ENCODE results near the gene GPR85.
A peak's percentile ranks its signal among the peaks of the same experiment; 100 is the strongest.
"Not testable (repeated sequence)": the region's sequence is repeated elsewhere in the genome, so short reads cannot be mapped to it uniquely, and the experiment has no call there.

The GPR85 gene, protein sequence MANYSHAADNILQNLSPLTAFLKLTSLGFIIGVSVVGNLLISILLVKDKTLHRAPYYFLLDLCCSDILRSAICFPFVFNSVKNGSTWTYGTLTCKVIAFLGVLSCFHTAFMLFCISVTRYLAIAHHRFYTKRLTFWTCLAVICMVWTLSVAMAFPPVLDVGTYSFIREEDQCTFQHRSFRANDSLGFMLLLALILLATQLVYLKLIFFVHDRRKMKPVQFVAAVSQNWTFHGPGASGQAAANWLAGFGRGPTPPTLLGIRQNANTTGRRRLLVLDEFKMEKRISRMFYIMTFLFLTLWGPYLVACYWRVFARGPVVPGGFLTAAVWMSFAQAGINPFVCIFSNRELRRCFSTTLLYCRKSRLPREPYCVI

DNA sequence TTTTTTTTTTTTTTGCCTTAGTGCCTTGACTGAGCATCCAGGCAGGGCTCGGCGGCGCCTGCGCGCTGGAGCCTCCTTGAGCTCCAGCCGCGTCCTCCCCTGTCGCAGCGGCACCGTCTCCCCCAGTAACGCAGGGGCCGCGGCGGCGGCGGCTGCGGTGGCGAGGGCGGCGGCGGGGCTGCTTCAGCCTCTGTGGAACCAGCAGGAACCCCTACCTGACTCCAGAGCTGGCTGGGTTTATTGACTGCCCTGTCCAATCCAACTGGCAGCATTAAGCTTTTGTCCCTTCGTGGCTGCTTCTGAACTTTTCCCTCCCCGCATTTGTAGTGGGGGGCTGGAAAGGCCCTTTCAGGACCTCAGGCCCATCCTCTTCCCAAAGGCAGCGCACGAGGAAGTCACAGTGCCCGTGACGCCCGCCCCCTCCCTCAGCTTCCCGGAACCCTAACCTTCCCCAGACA is at the start of gene GPR85:
TSS of gene GPR85 (minus strand) at position 397 of the 458 bp plus-strand sequence. CDS start 2,106 bp downstream, outside the sequence.
- DNase-seq (ENCODE audit: low read depth in 2 of 2): peak in 1 of 2 donors; percentile 21

DNA sequence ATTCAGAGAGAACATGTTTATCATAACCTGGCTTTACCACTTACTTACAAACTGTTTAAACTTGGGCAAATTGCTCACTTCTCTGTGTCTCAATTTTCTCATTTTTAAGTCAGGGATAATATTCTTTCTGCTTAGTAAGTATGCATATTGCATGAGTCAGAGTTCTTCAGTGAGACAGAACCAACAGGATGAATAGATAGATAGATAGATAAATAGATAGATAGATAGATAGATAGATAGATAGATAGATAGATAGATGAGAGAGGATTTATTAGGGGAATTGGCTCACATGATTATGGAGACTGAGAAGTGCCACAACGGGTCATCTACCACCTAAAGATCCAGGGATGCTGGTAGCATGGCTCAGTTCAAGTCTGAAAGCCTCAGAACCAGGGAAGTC is 47.4 kb upstream of the GPR85 start:
- DNase-seq (ENCODE audit: low read depth in 2 of 2): no peak

DNA sequence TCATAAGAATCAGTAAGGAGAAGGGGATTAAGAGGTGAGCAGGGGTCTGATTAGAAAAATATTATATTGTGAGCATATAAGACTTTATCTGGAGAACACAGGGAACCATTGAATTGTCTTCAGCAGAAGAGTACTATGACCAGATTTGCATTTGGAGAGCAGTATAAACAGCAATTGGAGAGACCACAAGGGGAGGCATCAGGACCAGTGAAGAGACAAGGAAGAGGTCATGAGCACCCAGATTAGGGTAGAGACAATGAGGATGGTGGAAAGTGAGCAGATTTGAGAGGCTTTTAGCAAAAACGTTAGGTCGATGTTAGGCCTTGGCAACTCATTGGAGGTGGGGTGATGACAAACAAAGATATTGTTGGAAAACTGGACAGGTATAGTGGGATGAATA is 44.7 kb upstream of the GPR85 start:
- DNase-seq (ENCODE audit: low read depth in 2 of 2): no peak

DNA sequence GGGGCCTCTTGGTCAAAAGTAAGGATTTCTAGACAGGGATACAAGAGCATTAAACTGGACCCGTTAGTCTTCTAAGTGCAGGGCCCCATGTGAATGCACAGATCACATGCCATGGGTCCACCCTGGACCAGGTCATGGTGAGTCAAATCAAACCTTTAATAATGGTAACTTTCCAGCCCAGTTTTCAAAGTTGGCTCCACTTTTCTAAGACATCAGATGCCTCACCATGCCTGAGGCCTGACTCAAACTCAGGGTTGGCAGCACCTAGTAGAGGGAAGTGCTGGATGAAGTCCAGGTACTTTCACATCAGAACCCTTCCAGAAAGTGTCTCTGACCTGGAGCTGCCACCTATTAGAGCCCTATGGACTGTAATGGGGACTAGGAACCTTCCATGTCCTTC is 41.4 kb upstream of the GPR85 start:
- no peak for DNase-seq (ENCODE audit: low read depth in 2 of 2)

DNA sequence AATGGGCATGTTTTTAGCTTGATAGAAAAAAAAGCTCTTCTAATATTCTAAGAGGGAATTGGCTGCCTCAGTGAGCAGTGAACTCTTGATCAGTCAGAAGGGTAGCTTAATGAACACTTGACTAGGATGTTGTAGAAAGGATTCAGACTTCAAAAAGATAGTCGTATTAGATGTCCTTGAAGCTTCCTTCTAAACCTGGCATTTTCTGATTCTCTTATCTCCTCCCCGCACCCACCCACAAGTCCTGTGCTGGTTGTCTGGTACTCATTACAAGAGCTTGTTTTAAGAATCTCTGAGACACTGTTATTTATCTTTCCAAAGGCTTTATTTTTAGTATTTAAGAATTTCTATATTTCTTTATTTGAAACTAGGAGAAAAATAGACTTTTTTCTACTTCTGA is 39.1 kb upstream of the GPR85 start:
- no peak for DNase-seq (ENCODE audit: low read depth in 2 of 2)

DNA sequence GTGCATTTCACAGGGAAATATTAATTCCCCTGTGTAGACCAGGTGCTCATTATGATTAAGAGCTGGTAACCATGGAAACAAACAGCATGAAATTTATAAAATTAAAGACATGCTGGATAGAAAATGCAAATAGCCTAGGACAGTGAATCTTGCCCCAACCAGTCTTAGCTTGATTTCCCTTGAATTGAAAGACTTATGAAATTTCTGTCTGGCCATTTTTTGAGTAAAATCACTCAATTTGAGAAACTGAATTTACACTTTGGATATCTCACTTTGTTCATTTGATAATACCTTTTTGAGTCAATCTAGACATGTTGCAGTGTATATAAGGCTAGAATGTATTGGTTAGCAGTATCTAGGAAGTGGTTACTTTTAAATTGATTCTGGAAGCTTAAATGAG is 36.1 kb upstream of the GPR85 start:
- no peak for DNase-seq (ENCODE audit: low read depth in 2 of 2)

DNA sequence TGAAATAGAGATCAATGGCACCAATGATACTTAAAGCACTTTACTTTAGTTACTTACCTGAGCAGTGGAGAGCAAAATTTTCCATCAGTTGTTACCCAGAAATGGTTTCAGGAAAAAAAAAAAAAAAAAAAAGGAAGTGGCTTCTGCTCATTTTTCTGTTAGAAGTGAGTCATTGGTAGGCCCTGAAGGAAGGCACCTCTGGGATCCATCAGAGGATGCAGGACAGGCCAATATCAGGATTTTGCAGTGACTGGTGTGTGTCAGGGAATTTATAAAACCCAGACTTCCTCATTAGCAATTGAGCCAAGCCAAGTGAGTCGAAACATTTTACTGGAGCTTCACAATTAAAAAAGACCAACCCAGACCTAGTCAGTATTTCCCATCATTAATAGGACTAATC is 34.0 kb upstream of the GPR85 start:
- no peak for DNase-seq (ENCODE audit: low read depth in 2 of 2)

DNA sequence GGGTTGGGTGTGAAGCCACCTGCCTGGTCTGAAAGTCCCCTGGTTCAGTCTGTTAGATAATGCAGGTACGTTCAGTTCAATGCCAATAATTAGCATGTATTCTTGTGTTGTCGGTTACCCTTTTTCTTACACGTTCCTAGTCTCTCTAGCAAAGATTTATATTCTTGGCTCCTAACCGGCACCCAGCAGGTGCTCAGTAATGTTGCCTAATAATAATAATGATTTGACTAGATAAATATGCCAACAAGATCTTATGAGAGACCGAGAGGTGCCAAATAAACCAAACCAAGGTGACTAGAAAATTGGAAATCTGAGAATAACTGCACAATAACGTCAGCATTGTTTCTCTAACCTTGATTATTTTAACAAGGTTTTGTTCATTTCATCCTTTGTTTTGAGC is 32.8 kb upstream of the GPR85 start:
- no peak for DNase-seq (ENCODE audit: low read depth in 2 of 2)

DNA sequence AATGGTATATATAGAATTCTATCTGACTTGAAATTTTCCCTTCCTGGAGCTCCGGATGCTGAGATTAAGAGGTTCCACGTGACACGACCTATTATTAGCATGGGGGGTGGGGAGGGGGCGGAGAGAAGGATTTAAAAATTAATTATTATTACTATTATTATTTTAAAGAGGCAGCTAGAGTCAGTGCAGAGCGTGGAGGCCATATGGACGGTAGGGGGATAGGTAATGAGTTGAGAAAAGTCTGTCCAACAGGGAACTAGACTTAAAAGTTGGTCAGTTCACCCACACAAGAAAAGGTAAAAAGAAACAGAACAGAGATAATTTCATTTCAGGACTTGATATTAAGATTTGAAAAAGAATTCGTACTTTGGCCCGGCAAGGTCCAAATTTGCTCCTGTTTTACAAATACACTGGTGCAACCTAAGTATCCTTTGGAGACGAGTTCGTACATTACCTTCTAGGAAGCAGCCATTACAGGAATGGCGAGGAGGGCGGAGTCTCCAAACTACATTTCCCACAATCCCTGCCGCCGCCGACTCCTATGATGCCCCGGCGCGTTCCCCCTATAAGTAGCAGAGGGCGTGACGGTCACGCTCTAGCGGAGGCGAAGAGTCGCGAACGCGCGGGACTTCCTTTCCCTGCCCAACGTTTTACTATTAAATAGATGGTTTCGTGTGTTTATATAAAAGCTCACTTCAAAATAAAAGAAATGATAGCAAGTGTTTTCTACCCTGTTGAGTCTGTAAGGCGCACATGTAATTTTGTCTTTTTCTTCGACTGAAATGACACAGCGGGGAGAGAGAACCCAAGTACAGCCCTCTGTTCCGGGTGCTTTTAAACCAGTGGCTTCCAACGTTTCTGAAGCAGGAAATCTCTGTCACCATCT is 31.7 kb upstream of the GPR85 start, which contains the start of gene SMIM30:
TSS of gene SMIM30 (minus strand) at position 481 of the 886 bp plus-strand sequence. CDS start 976 bp downstream, outside the sequence.
- DNase-seq (ENCODE audit: low read depth in 2 of 2): peak; percentile 80 to 84

DNA sequence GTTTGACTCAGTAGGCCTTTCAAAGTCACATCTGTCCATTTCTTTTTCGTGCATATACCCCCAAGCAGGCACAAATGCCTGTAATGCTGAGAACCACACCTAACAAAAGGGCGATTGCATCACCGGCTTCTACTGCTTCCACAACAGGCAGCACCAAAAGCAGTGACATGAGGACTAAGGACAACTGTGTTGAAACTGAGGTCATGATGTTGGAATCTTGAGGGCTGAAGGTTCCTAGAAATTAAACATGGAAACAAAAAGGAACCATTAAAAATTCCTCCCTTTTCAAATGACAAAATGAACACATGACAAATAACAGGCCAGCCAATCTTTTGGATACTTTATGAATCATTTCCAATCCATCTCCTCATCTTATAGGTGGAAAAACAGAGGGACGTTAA is 30.7 kb upstream of the GPR85 start:
- DNase-seq (ENCODE audit: low read depth in 2 of 2): not testable (repeated sequence)

DNA sequence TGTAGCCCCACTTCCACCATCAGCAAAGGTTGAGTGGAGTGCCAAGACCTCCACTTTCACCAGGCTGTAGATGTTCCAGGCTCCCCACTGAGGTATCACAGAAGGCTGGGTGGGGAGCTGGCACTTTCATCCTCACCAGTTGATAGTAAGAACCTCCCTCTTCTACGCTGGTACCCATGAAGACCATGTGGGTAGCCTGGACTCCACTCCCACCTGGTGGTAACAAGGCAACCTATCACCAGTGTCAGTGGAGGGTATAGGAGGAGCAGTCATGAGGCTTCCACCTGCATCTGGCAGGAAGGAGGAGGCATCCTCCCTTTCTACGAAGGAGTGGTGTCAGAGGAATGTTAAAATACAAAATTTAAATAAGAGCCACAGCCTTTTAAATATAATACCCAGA is 27.3 kb upstream of the GPR85 start:
- no peak for DNase-seq (ENCODE audit: low read depth in 2 of 2)

DNA sequence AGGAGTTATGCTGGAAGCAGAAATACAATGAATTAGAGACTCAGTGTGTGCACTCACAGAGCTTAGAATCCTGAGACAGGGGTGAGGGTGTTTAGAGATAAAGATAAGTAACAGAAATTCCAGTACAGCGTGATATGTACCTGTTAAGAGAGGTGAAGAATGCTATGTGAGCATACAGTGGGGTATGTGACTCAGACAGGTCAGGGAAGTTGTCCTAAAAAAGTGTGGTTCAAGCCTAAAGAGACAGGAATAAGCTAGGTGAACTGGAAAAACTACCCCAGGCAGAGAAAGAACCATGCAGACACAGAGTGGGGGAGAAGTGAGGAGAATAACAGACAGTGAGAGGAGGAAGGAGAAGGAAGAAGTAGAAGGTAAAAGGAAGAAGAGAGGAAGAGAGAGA is 23.1 kb upstream of the GPR85 start:
- DNase-seq (ENCODE audit: low read depth in 2 of 2): no peak

DNA sequence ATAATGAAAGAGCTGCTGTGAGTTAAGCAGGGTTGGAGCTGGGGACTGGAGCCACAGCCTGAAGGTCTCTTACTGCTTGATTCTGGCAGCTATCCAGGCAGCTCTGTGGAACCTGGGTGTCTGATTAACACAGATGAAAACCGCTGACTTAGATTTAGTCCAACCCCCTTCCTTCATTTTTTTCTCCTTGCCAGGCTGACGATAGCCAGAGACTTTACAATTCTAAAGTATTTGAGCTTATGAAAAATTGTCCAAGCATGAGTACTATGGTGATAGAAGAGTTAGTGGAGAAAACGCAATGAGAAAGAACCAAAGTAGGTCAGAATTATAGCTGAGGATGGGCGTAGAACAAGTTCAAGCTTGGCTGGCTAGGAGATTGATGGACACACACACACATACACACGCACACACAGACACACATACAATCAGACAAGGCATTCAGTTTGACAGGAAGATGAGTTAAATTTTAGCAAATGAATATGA is 13.5 kb upstream of the GPR85 start:
- DNase-seq (ENCODE audit: low read depth in 2 of 2): no peak

DNA sequence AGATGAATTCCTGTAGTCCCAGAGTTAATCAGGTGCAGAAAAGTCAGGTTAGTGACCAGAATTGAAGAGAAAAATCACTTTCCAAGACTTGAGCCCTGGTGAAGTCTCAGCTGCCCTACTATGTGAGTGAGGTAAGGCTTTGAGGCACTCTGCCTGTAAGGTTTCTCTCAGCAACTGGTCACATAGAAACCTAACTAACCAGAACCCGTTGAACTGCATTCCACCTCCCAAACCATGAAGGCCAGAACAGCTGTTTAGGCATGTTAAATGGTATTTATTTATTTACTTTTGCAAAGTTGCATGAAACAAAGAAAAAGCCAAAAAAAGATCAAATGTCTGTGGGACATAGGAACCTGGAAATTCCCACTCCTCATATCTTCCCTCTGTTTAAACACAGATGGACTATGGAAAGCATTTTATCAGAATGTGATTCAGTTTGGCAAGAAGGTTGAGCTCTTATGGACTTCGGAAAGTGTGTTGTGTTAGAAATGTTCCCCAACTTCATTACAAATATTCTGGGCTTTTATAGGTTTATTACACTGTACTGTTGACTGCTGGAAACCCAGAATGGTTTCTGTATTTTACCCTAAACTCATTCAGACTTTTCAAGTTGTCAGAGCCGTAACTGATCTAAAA is 12.8 kb upstream of the GPR85 start:
- no peak for DNase-seq (ENCODE audit: low read depth in 2 of 2)

DNA sequence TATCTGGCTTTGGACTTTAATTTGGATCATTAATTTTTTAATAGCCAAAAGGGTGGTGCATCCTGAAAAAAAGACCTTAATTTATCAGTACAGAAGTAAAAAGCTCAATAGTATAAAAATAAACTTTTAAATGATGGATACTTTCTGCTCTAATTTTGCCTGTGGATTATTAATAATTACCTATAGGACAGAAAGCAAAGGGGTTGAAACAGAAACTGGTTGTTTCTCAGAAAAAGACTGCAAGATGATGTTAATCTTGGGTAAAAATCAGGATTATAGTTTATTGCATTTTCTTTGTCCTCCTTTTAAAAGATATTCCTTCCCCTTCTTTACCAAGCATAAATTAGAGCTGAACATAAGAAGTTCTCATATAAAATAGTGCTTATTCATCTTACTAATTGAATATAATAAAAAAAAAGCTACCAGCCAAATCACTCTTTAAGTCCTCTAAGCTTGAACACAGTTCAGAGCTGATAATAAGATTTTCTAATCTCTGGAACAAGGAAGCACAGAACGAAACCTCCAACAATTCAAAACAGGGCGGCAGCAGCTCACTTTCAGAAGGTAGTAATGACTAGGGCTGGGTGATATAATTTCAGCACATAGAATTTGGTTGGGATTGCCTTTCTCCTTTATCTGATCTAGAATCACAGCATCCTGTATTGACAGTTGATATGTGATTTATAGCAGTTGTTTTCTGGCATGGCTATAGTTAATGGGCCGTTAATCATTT is 8.1 kb upstream of the GPR85 start:
- no peak for DNase-seq (ENCODE audit: low read depth in 2 of 2)

DNA sequence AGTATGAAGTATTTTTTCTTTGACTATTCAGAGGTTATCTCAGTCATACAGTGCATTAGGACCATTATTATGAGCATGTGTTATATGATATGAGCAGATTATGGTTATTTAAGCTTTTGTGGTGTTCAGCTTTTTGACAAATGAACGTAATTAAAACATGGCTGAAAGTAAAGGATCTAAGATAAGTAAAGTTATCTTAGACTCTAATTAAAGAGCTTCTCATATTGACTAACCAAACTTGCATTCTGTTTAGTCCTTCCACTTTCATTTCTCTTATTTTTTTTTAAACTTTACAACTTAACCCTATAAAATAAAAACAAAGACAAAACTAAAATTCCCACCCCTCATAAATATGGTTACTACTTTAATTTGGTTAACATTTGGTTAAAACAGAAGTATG is 6.9 kb upstream of the GPR85 start:
- DNase-seq (ENCODE audit: low read depth in 2 of 2): no peak

DNA sequence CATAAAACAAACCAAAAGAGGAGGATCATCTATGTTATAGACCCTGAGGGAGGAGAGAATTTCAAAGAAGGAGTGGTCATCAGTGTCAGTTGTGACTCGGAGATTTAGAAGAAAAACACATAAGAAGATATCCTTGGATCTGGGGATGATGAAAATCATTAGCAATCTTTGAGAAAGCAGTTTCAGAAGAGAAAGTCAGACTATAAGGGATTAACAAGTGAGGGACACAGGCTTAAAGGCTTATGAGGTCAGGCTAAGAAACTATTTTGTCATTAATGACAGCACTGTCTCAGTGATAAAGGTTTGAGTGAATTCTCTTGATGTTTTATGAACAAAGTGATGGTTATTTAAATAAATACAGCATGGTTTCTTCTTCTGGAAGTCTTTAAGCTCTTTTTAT is 6.1 kb upstream of the GPR85 start:
- DNase-seq (ENCODE audit: low read depth in 2 of 2): no peak

DNA sequence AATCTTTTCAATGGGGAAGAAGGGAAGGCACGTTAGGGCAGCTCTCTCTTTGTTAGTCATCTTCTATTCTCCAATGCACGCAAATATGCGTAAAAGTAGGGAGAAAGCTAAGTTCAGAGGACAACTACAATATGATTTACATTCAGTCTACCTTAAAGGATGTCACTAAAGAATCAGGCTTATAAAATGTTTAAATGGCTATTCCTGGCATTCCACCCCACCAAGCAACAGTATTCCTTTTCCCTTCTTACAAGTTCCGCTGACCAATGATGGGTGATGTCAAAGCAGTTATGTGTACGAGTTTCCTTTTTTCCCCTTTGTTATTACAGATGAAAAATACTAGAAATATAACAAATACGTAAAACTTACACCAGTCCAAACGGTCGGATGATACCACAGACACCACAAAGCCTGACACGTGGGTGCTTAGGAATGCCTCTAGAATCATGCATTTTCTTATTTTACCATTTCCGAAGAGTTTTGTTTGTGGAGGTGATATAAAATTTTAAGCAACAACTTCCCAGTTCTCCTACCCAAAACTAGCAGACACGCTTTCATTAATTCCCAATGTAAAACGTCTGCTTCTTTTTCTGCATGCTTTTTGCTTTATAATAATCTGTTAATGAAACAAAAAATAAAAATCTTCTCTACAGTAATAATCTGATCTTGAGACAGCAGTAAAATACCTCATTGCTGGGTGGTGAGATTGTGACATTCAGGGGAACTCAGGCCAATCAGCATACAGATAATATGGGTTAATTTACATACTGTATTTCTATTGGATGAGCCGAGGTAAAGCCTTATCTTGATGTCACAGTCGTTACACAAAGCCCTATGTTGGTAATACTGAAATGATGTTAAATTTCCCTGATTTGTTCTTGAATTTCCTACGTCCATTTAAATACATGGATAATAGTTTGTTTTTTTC is 708 bp upstream of the GPR85 start:
- DNase-seq (ENCODE audit: low read depth in 2 of 2): no peak

DNA sequence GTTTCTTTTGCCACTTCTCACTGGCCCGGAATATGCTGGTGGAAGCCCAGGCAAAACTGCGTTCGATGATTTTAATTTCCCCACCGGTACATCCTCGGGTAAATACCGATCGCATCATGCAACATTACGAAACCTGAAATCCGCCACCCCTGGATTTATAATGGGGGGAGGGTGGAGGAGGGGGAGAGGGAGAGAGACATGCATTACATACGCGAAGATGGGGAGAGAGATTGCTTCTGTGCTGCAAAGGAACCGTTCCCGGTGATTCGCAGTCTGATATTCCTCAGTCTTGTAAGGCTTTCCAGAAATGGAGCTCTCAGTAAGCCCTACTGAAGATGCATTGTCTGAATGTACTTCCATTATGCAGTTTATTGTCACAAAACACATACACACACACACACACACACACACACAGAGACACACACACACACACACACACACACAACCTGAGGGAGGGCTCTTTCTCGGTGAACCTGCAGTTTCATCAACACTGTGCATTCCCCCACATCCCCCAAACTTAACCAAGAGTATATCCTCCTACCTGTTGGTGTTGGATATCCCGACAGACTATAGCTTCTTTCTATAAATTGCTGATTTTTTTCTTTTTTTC is 741 bp downstream of the GPR85 start:
- DNase-seq (ENCODE audit: low read depth in 2 of 2): no peak

All from stimulated activated CD4-positive, alpha-beta T cell treated with anti-CD3 and anti-CD28 coated beads, Interleukin-4, amount 100 ng/mL, for 48 hours (primary cell).